ENCODE data around the gene DKK3.

DKK3 gene

DNA sequence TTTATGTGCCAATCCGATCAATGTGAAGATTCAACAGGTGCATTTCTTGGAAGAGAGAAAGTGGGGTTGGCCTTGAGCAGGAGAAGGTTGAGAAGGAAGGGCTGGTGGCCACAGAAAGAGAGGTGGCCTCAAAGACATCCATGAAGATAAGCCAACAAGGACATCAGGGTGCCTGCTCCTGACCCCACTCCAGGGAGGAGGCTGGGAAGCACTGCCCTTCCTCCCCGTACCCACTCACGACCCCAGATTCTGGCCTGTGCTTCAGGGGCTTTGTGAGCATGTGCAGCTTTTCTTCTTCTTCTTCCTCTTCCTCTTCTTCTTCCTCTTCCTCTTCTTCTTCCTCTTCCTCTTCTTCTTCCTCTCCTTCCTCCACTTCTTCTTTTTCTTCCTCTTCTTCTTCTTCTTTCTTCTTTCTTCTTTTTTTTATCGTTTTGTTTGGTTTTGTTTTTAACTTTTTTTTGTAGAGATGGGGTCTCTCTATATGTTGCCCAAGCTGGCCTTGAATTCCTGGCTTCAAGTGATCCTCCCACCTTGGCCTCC is 30.3 kb downstream of the DKK3 start:
- Histone ChIP-seq H3K27ac (peak overlapping the region; percentile 80 to 97), H3K4me3 (no peak overlapping the region)
- DNase-seq (ENCODE audit: low spot score): no peak
- TF ChIP-seq, protein P1, sequence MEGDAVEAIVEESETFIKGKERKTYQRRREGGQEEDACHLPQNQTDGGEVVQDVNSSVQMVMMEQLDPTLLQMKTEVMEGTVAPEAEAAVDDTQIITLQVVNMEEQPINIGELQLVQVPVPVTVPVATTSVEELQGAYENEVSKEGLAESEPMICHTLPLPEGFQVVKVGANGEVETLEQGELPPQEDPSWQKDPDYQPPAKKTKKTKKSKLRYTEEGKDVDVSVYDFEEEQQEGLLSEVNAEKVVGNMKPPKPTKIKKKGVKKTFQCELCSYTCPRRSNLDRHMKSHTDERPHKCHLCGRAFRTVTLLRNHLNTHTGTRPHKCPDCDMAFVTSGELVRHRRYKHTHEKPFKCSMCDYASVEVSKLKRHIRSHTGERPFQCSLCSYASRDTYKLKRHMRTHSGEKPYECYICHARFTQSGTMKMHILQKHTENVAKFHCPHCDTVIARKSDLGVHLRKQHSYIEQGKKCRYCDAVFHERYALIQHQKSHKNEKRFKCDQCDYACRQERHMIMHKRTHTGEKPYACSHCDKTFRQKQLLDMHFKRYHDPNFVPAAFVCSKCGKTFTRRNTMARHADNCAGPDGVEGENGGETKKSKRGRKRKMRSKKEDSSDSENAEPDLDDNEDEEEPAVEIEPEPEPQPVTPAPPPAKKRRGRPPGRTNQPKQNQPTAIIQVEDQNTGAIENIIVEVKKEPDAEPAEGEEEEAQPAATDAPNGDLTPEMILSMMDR (IDR thresholded peaks at IDR 0.05): no peak

DNA sequence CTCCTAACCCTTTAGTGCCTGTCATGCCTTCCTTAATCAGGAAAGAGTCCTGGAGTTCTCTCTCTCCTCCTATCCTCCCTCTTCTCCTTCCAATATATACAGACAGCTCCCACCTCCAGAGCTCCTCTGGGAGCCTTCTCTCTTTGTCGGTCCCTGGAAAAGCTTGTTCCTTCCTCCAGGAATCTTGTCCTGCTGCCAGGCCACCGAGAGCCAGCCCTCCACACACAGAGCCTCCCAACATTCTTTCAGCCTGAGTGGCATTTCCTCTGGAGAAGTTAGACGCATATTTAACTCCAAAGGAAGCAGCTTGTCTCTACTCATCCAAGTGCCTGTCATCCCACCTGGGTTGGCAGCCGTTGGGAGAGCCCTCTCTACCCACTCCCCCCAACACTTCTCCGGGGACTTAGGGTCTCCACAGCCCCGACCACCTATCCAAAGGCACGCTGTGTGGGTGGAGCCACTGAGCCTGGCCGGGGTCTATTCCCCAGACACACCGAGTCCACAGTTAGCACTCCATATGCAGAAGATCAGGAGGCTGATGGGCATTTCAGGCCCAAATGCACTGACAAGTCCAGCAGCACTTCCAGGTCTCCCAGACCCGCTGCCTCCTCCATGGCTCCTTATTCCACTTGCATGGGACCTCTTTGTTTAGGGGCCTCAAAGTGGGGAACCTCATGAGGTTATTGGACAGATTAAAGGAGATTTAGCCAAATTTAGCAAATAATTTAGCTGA is 31.1 kb downstream of the DKK3 start:
- Histone ChIP-seq H3K27ac (peak overlapping the region; percentile 74 to 97), H3K4me3 (peak overlapping the region; percentile 39)
- peak; percentile 88 for DNase-seq (ENCODE audit: low spot score)
- TF ChIP-seq, protein P1 (IDR thresholded peaks at IDR 0.05): no peak

DNA sequence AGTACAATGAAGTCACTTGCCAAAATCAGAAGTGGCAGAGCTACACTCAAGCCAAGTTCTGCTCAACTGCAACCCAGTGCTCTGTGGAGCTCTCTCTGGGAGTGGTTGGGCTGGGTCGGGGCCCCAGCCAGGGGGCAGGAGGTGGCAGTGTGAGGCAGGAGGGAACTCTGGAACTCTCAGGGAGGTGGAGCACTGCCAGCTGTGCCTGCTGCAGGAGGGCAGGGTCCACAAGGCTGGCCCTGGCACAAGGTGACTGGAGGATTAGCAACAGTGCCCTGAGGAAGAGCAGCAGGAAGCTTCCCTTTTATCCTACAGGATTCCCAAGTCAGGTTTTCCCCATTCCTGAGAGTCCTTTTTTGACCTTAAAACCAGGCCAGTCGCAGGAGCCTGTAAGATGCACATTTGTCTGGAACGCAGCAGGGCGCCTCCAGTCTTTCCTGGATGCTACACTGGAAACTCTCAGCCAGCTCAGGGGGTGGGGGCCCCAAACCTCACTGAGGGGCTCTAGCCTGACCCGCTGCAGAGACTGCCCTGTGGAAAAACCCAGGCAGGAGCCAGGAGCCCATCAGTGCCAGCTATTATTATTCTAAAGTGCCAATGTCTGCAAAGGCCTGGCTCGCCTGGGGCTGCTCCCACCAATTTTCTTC is 31.8 kb downstream of the DKK3 start:
- H3K4me3 ChIP-seq: peak overlapping the region; percentile 17
- H3K27ac ChIP-seq: peak overlapping the region; percentile 74 to 97
- TF ChIP-seq, protein P1 (IDR thresholded peaks at IDR 0.05): no peak
- DNase-seq (ENCODE audit: low spot score): peak; percentile 77

DNA sequence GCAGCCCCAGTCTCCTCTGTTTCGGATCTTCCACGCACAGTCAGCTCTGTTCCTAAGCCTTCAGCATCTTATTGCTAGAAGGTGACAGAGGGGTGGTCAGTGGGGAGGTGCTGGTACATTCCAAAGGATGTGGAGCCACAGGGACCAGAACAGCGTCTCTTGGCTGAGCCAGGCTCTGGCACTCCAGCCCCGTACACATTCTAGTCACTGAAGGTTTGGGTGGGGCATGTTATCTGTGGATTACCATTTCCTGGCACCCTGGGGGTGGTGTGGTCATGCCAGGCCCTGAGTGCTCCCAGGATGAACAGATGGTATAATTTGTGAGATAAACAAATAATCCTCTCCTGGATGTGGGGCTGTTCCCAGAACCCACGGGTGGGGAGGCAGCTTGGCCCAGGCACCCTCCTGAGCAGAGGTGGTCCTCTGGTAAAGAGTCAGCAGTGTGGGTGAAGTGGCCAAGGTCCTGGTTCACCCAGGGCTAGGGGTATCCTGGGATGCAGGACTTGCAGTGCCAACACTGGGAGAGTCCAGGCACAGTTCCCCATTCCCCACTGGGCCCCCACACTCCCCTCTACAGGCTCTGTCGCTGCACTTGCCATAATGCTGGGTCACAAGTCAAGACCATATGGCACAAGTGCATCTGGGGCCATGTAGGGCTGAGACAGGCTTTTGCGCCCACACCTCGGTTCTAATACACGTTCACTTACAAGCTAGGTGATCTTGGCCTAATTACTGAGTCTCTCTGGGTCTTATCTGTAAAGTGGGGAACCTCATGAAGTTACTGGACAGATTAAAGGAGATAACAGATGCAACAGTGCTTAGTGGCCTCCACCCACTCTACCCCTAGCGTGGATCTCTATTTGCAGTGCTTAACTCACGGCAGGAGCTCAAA is 33.0 kb downstream of the DKK3 start:
- peak; percentile 55 for DNase-seq (ENCODE audit: low spot score)
- TF ChIP-seq, protein P1 (IDR thresholded peaks at IDR 0.05): no peak
- Histone ChIP-seq H3K4me3 (no peak overlapping the region), H3K27ac (peak overlapping the region; percentile 74 to 97)

DNA sequence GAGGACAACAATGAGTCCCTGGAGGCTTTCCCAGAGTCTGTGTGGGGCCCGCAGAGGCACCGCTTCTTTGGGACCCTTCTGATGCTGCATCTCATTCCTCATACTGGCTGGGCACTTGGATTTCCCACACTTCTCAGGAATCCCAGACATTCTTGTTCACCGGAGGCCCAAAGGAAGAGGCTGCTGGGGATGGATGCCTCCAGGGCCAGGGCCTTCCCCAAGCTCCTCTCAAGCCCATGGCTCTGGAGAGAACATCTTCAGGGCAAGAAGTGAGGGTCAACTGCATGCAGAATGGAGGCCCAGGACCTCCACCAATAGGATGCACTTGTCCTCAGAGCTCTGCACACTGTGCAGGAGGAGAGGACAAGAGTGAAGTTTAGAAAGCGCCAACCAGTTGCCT is 34.6 kb downstream of the DKK3 start:
- DNase-seq (ENCODE audit: low spot score): peak; percentile 68
- Histone ChIP-seq H3K4me3 (no peak overlapping the region), H3K27ac (peak overlapping the region; percentile 75 to 97)
- TF ChIP-seq, protein P1 (IDR thresholded peaks at IDR 0.05): no peak

DNA sequence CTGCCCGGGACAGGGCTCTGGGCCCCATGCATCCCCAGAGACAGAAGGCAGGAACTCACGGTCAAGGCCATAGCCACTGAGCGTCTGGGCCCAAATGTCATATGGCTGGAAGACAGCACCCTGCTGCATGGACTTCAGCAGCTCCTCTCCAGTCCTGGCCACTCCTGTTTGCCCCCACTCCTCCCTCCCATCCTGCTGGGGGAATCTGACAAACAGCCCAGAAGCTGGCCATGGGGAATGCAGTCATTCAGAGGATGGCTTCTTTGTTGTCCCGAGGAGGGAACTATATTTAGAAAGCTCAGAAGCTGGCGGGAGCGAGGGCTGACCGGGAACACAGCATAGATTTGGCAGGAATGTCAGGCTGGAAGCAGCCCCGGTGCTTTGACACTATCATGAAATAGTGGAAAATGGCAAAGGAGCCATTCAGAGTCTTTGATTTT is 35.0 kb downstream of the DKK3 start:
- TF ChIP-seq, protein P1 (IDR thresholded peaks at IDR 0.05): no peak
- DNase-seq (ENCODE audit: low spot score): peak; percentile 92
- Histone ChIP-seq H3K27ac (peak overlapping the region; percentile 75 to 97), H3K4me3 (no peak overlapping the region)
